A549 (cell line): ENCODE results near the gene TRIM59. TPM values are rescaled to one million over a fixed set of nuclear protein-coding genes. Genes with fewer than 3 reads are reported as not detected.

ENCODE experiments used
- ATAC-seq, 2 experiments: fragments of 200-7000 bp in 1 of 2; fragments of >200 bp in 1 of 2; cut with Nextera tagmentation in 1 of 2; cut with Tn5 transposase in 1 of 2; 3 replicates each; pipeline versions ENCODE4 v1.8.0 to v1.9.1; 2018 to 2020; ENCODE audit warnings: mild to moderate bottlenecking in 1 of 2, moderate library complexity in 1 of 2
- CTCF ChIA-PET: fragments of 300-600 bp; sonication (Branson Sonifier 250); formaldehyde crosslinking; extraction: SDS; loops from one replicate; lab custom pipeline; 2021; ENCODE audit warnings: antibody characterized with exemption, inconsistent platforms; lab: Yijun Ruan, JAX
- POLR2A ChIA-PET: fragments of 350-600 bp; formaldehyde crosslinking; extraction: SDS; loops from one replicate; lab custom pipeline; 2021; ENCODE audit warnings: antibody characterized with exemption, inconsistent platforms; lab: Yijun Ruan, JAX
- DNase-seq, 2 experiments: peaks; one replicate each; pipeline versions ENCODE4 v3.0.0 to v3.0.0-alpha.2; 2011 to 2016; ENCODE audit warnings: low read depth in 1 of 2, low spot score in 1 of 2
- FAIRE-seq: peaks from 2 replicates; lab custom pipeline; 2011; peaks lifted over from hg19 to GRCh38; lab: Jason Lieb, UNC
- H3K27ac ChIP-seq, 2 experiments: fragments of >200 bp; sonication (Bioruptor Twin); formaldehyde crosslinking; 3 replicates each; pipeline ENCODE4 v1.5.1; 2016 to 2017
- H3K4me1 ChIP-seq: fragments of >200 bp; sonication (Bioruptor Twin); formaldehyde crosslinking; 3 replicates; pipeline ENCODE4 v1.6.1; 2016
- H3K4me2 ChIP-seq: fragments of >200 bp; sonication (Bioruptor Twin); formaldehyde crosslinking; 3 replicates; pipeline ENCODE4 v1.6.1; 2016
- H3K4me3 ChIP-seq: fragments of >200 bp; sonication (Bioruptor Twin); formaldehyde crosslinking; 3 replicates; pipeline ENCODE4 v1.5.1; 2016
- H3K9me3 ChIP-seq: fragments of >200 bp; sonication (Bioruptor Twin); formaldehyde crosslinking; 3 replicates; pipeline ENCODE4 v1.6.1; 2016
- BCL3 ChIP-seq: fragments of >200 bp; sonication (Bioruptor Twin); formaldehyde crosslinking; IDR thresholded peaks from 3 replicates; pipeline ENCODE4 v1.6.1; 2016
- CEBPB ChIP-seq, 2 experiments: fragments of >200 bp in 1 of 2; sonication (Bioruptor Twin) in 1 of 2; formaldehyde crosslinking in 1 of 2; IDR thresholded peaks; 2 replicates each; pipeline ENCODE4 v1.6.1; 2012 to 2016
- CTCF ChIP-seq: fragments of >200 bp; sonication (Bioruptor Twin); formaldehyde crosslinking; IDR thresholded peaks from 3 replicates; pipeline ENCODE4 v1.5.1; 2016
- ELK1 ChIP-seq: fragments of 150-350 bp; IDR thresholded peaks from 2 replicates; pipeline ENCODE4 v1.6.1; 2014; ENCODE audit warnings: low read depth, mild to moderate bottlenecking, low read length
- EP300 ChIP-seq, 2 experiments: fragments of >200 bp; sonication (Bioruptor Twin); formaldehyde crosslinking; IDR thresholded peaks; 2 replicates in 1 of 2; 3 replicates in 1 of 2; pipeline ENCODE4 v1.6.1; 2016 to 2017
- ESRRA ChIP-seq: fragments of 150-350 bp; IDR thresholded peaks from 2 replicates; pipeline ENCODE4 v1.6.1; 2014; ENCODE audit warnings: mild to moderate bottlenecking, low read length, borderline replicate concordance
- FOSL2 ChIP-seq, 2 experiments: fragments of 450-650 bp in 1 of 2; fragments of >200 bp in 1 of 2; sonication (Bioruptor Twin) in 1 of 2; formaldehyde crosslinking; IDR thresholded peaks; 2 replicates each; pipeline versions ENCODE4 v1.5.0 to v1.6.1; 2016 to 2020; ENCODE audit warnings: mild to moderate bottlenecking in 1 of 2, moderate library complexity in 1 of 2
- FOXS1 ChIP-seq: fragments of 250-450 bp; sonication (Bioruptor Pico); IDR thresholded peaks from 2 replicates; pipeline ENCODE4 v1.5.0; 2020; ENCODE audit warnings: mild to moderate bottlenecking, moderate library complexity
- GATA3 ChIP-seq: IDR thresholded peaks from 2 replicates; pipeline ENCODE4 v1.6.1; 2012; ENCODE audit warnings: borderline replicate concordance
- HEYL ChIP-seq: fragments of 250-450 bp; sonication (Bioruptor Pico); IDR thresholded peaks from 2 replicates; pipeline ENCODE4 v1.8.0; 2021; ENCODE audit warnings: mild to moderate bottlenecking, moderate library complexity
- JUNB ChIP-seq: fragments of >200 bp; sonication (Bioruptor Twin); formaldehyde crosslinking; IDR thresholded peaks from 2 replicates; pipeline ENCODE4 v1.6.1; 2016
- MAFK ChIP-seq: fragments of 450-650 bp; IDR thresholded peaks from 2 replicates; pipeline ENCODE4 v1.6.1; 2014; ENCODE audit not compliant: partially characterized antibody
- MAX ChIP-seq: IDR thresholded peaks from 2 replicates; pipeline ENCODE4 v1.6.1; 2012
- MAZ ChIP-seq: fragments of 150-350 bp; IDR thresholded peaks from 2 replicates; pipeline ENCODE4 v1.6.1; 2014; ENCODE audit warnings: antibody characterized with exemption, low read depth, low read length, borderline replicate concordance
- MYC ChIP-seq: IDR thresholded peaks from 2 replicates; pipeline ENCODE4 v1.6.1; 2012; ENCODE audit warnings: mild to moderate bottlenecking, inconsistent platforms, low read length, improper control_type of control experiment, borderline replicate concordance
- NFE2L2 ChIP-seq: fragments of 150-350 bp; conservative IDR thresholded peaks from 2 replicates; pipeline ENCODE4 v1.6.1; 2014; ENCODE audit warnings: low read length
- PHF8 ChIP-seq: fragments of 200-600 bp; sonication (generic); IDR thresholded peaks from 2 replicates; pipeline ENCODE4 v1.6.1; 2016; ENCODE audit warnings: low read depth, mild to moderate bottlenecking, antibody characterized with exemption, moderate library complexity, borderline replicate concordance
- SMC3 ChIP-seq: fragments of >200 bp; sonication (Bioruptor Twin); formaldehyde crosslinking; IDR thresholded peaks from 3 replicates; pipeline ENCODE4 v1.6.1; 2018; ENCODE audit warnings: inconsistent platforms
- TFCP2L1 ChIP-seq: fragments of 250-450 bp; sonication (Bioruptor Pico); IDR thresholded peaks from 2 replicates; pipeline ENCODE4 v1.5.0; 2021; ENCODE audit warnings: mild to moderate bottlenecking
- ZNF302 ChIP-seq: fragments of 250-450 bp; sonication (Bioruptor Pico); IDR thresholded peaks from 2 replicates; pipeline ENCODE4 v1.9.0; 2021; ENCODE audit warnings: inconsistent platforms, mild to moderate bottlenecking, moderate library complexity
- WGBS: methylation state at CpG from one replicate; pipeline ENCODE4 v1.1.6; 2017; ENCODE audit errors: missing lambda C conversion rate; 5-methylcytosine and 5-hydroxymethylcytosine counted together
- polyA plus RNA-seq, 4 experiments: library from polyadenylated mRNA; depleted of rRNA in 3 of 4; stranded (reverse); fragments of >200 nt; fragmentation: RNase III in 1 of 4; extraction: RNeasy Plus Mini Kit Qiagen cat#74134 plus additional on column Dnase treatment in 1 of 4; gene quantifications; 2 replicates in 3 of 4; 3 replicates in 1 of 4; pipeline ENCODE4 v1.2.3, GENCODE V29; 2011 to 2017
- TF ChIP-seq, protein P1 (sequence below): fragments of 200-600 bp; sonication (generic); IDR thresholded peaks from 2 replicates; pipeline ENCODE4 v1.6.1; 2016; ENCODE audit warnings: antibody characterized with exemption, mild to moderate bottlenecking, moderate library complexity
- TF ChIP-seq, protein P2 (sequence below): IDR thresholded peaks from 2 replicates; pipeline ENCODE4 v1.6.1; 2012
- TF ChIP-seq, protein P3 (sequence below): IDR thresholded peaks from 2 replicates; pipeline ENCODE4 v1.6.1; 2012; ENCODE audit warnings: low read depth, borderline replicate concordance

Gene TRIM59
- polyA plus RNA-seq, 2 of the 4 experiments (the other 2 are of a cell fraction): 10.9 to 12.1 TPM

GRCh38 chr3:160440687-160441086, 8.9 kb downstream of the TRIM59 start:
- Histone ChIP-seq H3K27ac (no peak overlapping the region), H3K4me1 (no peaks in the 10 kb centered on the region), H3K4me2 (no peak overlapping the region), H3K4me3 (no peak overlapping the region), H3K9me3 (no peaks in the 10 kb centered on the region)
- CTCF ChIA-PET: interaction anchor here (1.3 kb wide), 1 partner anchor 8 kb away, joined by 3 read pairs; no protein-coding TSS in a partner anchor
- POLR2A ChIA-PET: interaction anchor here (1.3 kb wide), 1 partner anchor 8 kb away, joined by 4 read pairs; no protein-coding TSS in a partner anchor
- FAIRE-seq (no peak), ATAC-seq (no peak), DNase-seq (no peak)
- 92% methylated on average over 7 of the region's 7 CpGs for WGBS
- no peak for TF ChIP-seq BCL3
- TF ChIP-seq, protein P1, sequence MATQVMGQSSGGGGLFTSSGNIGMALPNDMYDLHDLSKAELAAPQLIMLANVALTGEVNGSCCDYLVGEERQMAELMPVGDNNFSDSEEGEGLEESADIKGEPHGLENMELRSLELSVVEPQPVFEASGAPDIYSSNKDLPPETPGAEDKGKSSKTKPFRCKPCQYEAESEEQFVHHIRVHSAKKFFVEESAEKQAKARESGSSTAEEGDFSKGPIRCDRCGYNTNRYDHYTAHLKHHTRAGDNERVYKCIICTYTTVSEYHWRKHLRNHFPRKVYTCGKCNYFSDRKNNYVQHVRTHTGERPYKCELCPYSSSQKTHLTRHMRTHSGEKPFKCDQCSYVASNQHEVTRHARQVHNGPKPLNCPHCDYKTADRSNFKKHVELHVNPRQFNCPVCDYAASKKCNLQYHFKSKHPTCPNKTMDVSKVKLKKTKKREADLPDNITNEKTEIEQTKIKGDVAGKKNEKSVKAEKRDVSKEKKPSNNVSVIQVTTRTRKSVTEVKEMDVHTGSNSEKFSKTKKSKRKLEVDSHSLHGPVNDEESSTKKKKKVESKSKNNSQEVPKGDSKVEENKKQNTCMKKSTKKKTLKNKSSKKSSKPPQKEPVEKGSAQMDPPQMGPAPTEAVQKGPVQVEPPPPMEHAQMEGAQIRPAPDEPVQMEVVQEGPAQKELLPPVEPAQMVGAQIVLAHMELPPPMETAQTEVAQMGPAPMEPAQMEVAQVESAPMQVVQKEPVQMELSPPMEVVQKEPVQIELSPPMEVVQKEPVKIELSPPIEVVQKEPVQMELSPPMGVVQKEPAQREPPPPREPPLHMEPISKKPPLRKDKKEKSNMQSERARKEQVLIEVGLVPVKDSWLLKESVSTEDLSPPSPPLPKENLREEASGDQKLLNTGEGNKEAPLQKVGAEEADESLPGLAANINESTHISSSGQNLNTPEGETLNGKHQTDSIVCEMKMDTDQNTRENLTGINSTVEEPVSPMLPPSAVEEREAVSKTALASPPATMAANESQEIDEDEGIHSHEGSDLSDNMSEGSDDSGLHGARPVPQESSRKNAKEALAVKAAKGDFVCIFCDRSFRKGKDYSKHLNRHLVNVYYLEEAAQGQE: no peak
- TF ChIP-seq PHF8: no peak
- TF ChIP-seq FOXS1 (CRISPR knock-in tag): no peak
- no peak for TF ChIP-seq MYC
- no peak for TF ChIP-seq MAX
- TF ChIP-seq CEBPB (IDR thresholded peaks at IDR 0.05): no peak
- TF ChIP-seq, protein P2, sequence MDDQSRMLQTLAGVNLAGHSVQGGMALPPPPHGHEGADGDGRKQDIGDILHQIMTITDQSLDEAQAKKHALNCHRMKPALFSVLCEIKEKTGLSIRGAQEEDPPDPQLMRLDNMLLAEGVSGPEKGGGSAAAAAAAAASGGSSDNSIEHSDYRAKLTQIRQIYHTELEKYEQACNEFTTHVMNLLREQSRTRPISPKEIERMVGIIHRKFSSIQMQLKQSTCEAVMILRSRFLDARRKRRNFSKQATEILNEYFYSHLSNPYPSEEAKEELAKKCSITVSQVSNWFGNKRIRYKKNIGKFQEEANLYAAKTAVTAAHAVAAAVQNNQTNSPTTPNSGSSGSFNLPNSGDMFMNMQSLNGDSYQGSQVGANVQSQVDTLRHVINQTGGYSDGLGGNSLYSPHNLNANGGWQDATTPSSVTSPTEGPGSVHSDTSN: no peak
- TF ChIP-seq FOSL2 (IDR thresholded peaks at IDR 0.05): no peak
- TF ChIP-seq FOSL2 (CRISPR knock-in tag; IDR thresholded peaks at IDR 0.05): no peak

GRCh38 chr3:160437083-160437455, 12.5 kb downstream of the TRIM59 start:
- ChIA-PET POLR2A (no interaction called here), CTCF (no interaction called here)
- WGBS: 73% methylated on average over 5 of the region's 5 CpGs
- H3K4me2 ChIP-seq: no peak overlapping the region
- H3K4me1 ChIP-seq: no peaks in the 10 kb centered on the region
- no peaks in the 10 kb centered on the region for H3K9me3 ChIP-seq
- DNase-seq (no peak), FAIRE-seq (no peak)
- TF ChIP-seq, protein P3, sequence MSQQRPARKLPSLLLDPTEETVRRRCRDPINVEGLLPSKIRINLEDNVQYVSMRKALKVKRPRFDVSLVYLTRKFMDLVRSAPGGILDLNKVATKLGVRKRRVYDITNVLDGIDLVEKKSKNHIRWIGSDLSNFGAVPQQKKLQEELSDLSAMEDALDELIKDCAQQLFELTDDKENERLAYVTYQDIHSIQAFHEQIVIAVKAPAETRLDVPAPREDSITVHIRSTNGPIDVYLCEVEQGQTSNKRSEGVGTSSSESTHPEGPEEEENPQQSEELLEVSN: no peak
- TF ChIP-seq FOSL2 (IDR thresholded peaks at IDR 0.05) (no peak), FOSL2 (CRISPR knock-in tag; IDR thresholded peaks at IDR 0.05) (no peak), ESRRA (no peak), EP300 (IDR thresholded peaks at IDR 0.05) (no peak), MAFK (no peak), GATA3 (no peak), MYC (no peak), MAZ (no peak), HEYL (no peak), CTCF (no peak), ZNF302 (CRISPR knock-in tag) (no peak), JUNB (no peak), TFCP2L1 (CRISPR knock-in tag) (no peak), ELK1 (no peak), NFE2L2 (no peak), SMC3 (no peak)
- TF ChIP-seq, protein P2: no peak
- TF ChIP-seq, all 56 proteins: peak for 0
- Histone ChIP-seq H3K27ac (no peak overlapping the region), H3K4me3 (no peak overlapping the region)
- ATAC-seq: peak in 1 of 2 experiments; percentile 49; a peak in 3 of 6 replicates
